T-cell (primary cell): Measurements from ENCODE around the gene PPDPF. TPM values are rescaled to one million over a fixed set of nuclear protein-coding genes. Genes with fewer than 3 reads are reported as not detected.

ENCODE experiments used
- ATAC-seq, 4 experiments: fragments of 200-7000 bp in 3 of 4; fragments of 150-1000 bp in 1 of 4; cut with Tn5 transposase; replicated peaks in 1 of 4; 1 replicate in 3 of 4; 2 replicates in 1 of 4; pipeline ENCODE4 v1.10.0; 2021; ENCODE audit warnings: moderate library complexity in 3 of 4, mild to moderate bottlenecking in 2 of 4, moderate number of reproducible peaks in 1 of 4
- CTCF ChIA-PET, 2 donors: fragments of 300-600 bp; sonication (Branson Sonifier 250); formaldehyde crosslinking; loops; one replicate each; lab custom pipeline; 2022; ENCODE audit warnings: antibody characterized with exemption in 2 of 2; lab: Charles Lee
- POLR2A ChIA-PET, 2 donors: fragments of 300-600 bp; sonication (Branson Sonifier 250); formaldehyde crosslinking; loops; one replicate each; lab custom pipeline; 2022; ENCODE audit warnings: antibody characterized with exemption in 2 of 2; lab: Charles Lee
- DNase-seq, 35 experiments: peaks; one replicate each; pipeline versions ENCODE4 v3.0.0 to v3.0.0-alpha.2; 2013 to 2023
- H3K27ac ChIP-seq: one replicate; pipeline ENCODE4 v1.5.1; 2013; ENCODE audit warnings: low read length
- H3K27me3 ChIP-seq, 2 experiments: replicated peaks in 1 of 2; 1 replicate in 1 of 2; 2 replicates in 1 of 2; pipeline versions ENCODE4 v1.6.1 to v1.7.0; 2013; ENCODE audit warnings: low read length in 1 of 2, mixed read lengths in 1 of 2; ENCODE audit not compliant: control insufficient read depth in 2 of 2, insufficient read depth in 2 of 2; ENCODE audit errors: extremely low read depth in 1 of 2
- H3K36me3 ChIP-seq, 2 donors: 1 replicate in 1 of 2; 2 replicates in 1 of 2; pipeline versions ENCODE4 v1.6.1 to v1.7.0; 2013; ENCODE audit warnings: low read length in 1 of 2; ENCODE audit not compliant: control insufficient read depth in 2 of 2, insufficient read depth in 1 of 2; ENCODE audit errors: extremely low read depth in 1 of 2
- H3K4me1 ChIP-seq, 2 experiments: 1 replicate in 1 of 2; 2 replicates in 1 of 2; pipeline versions ENCODE4 v1.6.1 to v1.7.0; 2013; ENCODE audit warnings: low read length in 2 of 2, mixed read lengths in 1 of 2; ENCODE audit not compliant: insufficient read depth in 2 of 2, control insufficient read depth in 1 of 2; ENCODE audit errors: extremely low read depth in 1 of 2
- H3K4me3 ChIP-seq, 2 donors: 1 replicate in 1 of 2; 2 replicates in 1 of 2; pipeline versions ENCODE4 v1.5.1 to v1.7.0; 2013; ENCODE audit warnings: mild to moderate bottlenecking in 2 of 2, low read length in 1 of 2, moderate library complexity in 1 of 2; ENCODE audit not compliant: control insufficient read depth in 1 of 2; ENCODE audit errors: extremely low read depth in 1 of 2
- H3K9me3 ChIP-seq: 2 replicates; pipeline ENCODE4 v1.7.0; 2013
- H3K27ac Mint-ChIP-seq, 2 donors: one replicate each; pipeline ENCODE4 v1.8.0; 2020 to 2021; ENCODE audit warnings: mild to moderate bottlenecking in 2 of 2, mixed read lengths in 2 of 2
- H3K27me3 Mint-ChIP-seq, 2 donors: one replicate each; pipeline ENCODE4 v1.8.0; 2021 to 2022; ENCODE audit warnings: mixed read lengths in 2 of 2
- H3K36me3 Mint-ChIP-seq: one replicate; pipeline ENCODE4 v1.8.0; 2021; ENCODE audit warnings: mixed read lengths
- H3K4me1 Mint-ChIP-seq, 3 donors: one replicate each; pipeline ENCODE4 v1.8.0; 2020 to 2022; ENCODE audit warnings: mixed read lengths in 3 of 3, mild to moderate bottlenecking in 1 of 3
- H3K4me3 Mint-ChIP-seq, 3 donors: one replicate each; pipeline ENCODE4 v1.8.0; 2020 to 2022; ENCODE audit warnings: mild to moderate bottlenecking in 3 of 3, mixed read lengths in 3 of 3, moderate library complexity in 3 of 3
- H3K9me3 Mint-ChIP-seq, 3 donors: one replicate each; pipeline ENCODE4 v1.8.0; 2020 to 2022; ENCODE audit warnings: mixed read lengths in 3 of 3
- WGBS: methylation state at CpG from one replicate; pipeline ENCODE4 v1.1.5; 2013; ENCODE audit warnings: missing lambda C conversion rate; ENCODE audit not compliant: insufficient coverage; 5-methylcytosine and 5-hydroxymethylcytosine counted together
- total RNA-seq, 35 experiments: library from RNA in 6 of 35; stranded (reverse) in 6 of 35; fragments of 120-200 nt in 1 of 35; gene quantifications; one replicate each; pipeline versions ENCODE4 v1.2.1 to v1.2.4 and lab custom pipeline; 2013 to 2026

PPDPF gene, protein sequence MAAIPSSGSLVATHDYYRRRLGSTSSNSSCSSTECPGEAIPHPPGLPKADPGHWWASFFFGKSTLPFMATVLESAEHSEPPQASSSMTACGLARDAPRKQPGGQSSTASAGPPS
- total RNA-seq (100 to 1,000 TPM; 147 to 320 (median 300) TPM), total RNA-seq (lab: John Stamatoyannopoulos, UW) (5.3 to 54.2 (median 24.8) reads per million in 29 experiments)
- 87.4 TPM for total RNA-seq (2013)

DNA sequence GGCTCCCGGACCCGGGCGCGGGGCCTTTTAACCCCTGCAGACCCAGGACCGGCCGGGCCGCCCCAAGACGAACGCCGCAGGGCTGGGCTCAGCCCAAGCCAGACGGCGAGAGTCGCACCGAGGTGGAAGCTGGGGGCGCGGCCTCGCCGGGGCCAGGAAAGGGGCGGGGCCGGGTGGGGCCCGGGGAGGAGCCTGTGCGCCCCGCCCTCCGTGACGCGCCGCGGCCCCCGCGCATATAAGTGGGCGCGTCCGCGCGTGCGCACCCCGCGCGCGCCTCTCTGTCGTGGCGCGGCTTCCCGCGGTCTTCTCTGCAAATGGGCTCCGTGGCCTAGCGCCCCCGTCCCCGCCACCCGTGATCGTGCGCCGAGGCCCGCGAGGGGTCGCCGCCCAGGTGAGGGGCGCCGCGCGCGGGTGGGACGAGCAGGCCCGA, at the start of gene PPDPF:
Gene PPDPF (plus strand): TSS at position 262 of the 430 bp plus-strand sequence. CDS start 544 bp downstream, outside the sequence.
- H3K27me3 ChIP-seq, result peaks cover 0 to 19% of the 10 kb centered on the region in 2 experiments
- H3K27ac Mint-ChIP-seq, result peak within 1 kb of the TSS; percentile 52 to 71
- no peaks in the 10 kb centered on the region for H3K27me3 Mint-ChIP-seq
- peak within 1 kb of the TSS; percentile 61 for H3K27ac ChIP-seq
- no peaks in the 10 kb centered on the region for H3K9me3 Mint-ChIP-seq
- ChIA-PET CTCF (interaction anchor here in 1 of 2 donors (0.6 to 0.7 kb wide), 3 partner anchors 24 to 551 kb away, joined by 3 to 5 read pairs (median 4); no protein-coding TSS in a partner anchor), POLR2A (interaction anchor here (0.6 kb wide), 4 partner anchors 10 to 559 kb away, joined by 3 to 6 read pairs (median 4); partner anchors contain the start of gene OPRL1 (in 1 of the 2))
- peaks cover 17 to 34% (median 20%) of the 10 kb centered on the region in 3 donors for H3K4me1 Mint-ChIP-seq
- peak within 1 kb of the TSS; percentile 75 to 79 (median 76) for H3K4me3 Mint-ChIP-seq
- peaks cover 7 to 30% of the 10 kb centered on the region in 2 experiments for H3K4me1 ChIP-seq
- DNase-seq (peak; percentile 65 to 94 (median 79)), ATAC-seq (peak; percentile 82 to 90 (median 86))
- peak within 1 kb of the TSS; percentile 69 to 76 for H3K4me3 ChIP-seq
- H3K36me3 Mint-ChIP-seq, result peaks cover 9% of the 10 kb centered on the region
- no peaks in the 10 kb centered on the region for H3K9me3 ChIP-seq
- H3K36me3 ChIP-seq, result peaks cover 8 to 13% of the 10 kb centered on the region in 2 donors
- WGBS, result under 1% methylated on average over 64 of the region's 64 CpGs

DNA sequence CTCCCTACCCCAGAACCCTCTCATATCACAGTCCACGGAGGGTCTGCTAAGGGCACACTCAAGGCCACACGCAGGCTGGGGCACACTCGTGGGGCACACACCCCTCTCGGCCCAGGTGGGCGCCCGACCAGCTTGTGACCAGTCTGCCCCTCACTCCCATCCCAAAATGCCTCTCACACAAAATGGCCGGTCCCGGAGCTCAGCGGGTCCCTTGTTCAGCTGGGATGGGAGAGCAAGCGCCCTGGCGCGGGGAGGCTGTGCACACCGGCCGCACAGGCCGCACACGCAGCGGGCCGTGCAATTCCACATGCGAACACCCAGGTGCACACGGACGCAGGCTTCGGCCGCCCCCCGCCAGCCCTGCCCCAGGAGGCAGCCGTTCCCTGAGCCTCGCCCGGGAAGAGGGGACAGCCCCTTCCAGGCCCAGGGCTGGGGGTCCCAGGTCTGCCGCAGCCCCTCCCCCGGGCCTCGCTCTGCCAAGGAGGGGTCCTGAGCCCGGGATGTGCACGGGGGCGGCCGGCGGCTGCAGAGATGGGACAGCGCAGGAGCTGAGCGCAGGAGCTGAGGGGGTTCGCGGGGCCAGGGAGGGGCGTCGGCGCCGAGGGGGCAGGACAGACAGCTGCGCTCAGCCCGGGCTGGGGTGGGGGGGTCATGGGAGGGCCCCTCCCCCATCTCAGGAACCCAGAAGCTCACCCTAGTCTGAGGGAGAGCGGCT, 49.4 kb upstream of the PPDPF start:
- H3K27me3 ChIP-seq, result peaks cover 3 to 90% of the 10 kb centered on the region in 2 experiments
- peaks cover 0 to 24% of the 10 kb centered on the region in 2 experiments for H3K4me1 ChIP-seq
- no peaks in the 10 kb centered on the region for H3K9me3 Mint-ChIP-seq
- CTCF ChIA-PET, result no interaction called here
- POLR2A ChIA-PET, result no interaction called here
- no peaks in the 10 kb centered on the region for H3K9me3 ChIP-seq
- no peaks in the 10 kb centered on the region for H3K36me3 ChIP-seq
- peaks cover 0 to 10% (median 5%) of the 10 kb centered on the region in 3 donors for H3K4me1 Mint-ChIP-seq
- H3K27ac Mint-ChIP-seq, result no peak overlapping the region
- peaks cover 18 to 55% of the 10 kb centered on the region in 2 donors for H3K27me3 Mint-ChIP-seq
- no peaks in the 10 kb centered on the region for H3K36me3 Mint-ChIP-seq
- DNase-seq (no peak), ATAC-seq (peak in 1 of 4 experiments; percentile 9)
- H3K27ac ChIP-seq, result no peak overlapping the region
- no peak overlapping the region for H3K4me3 ChIP-seq
- peak overlapping the region in 1 of 3 donors; percentile 19 for H3K4me3 Mint-ChIP-seq
- WGBS, result 21% methylated on average over 32 of the region's 46 CpGs

DNA sequence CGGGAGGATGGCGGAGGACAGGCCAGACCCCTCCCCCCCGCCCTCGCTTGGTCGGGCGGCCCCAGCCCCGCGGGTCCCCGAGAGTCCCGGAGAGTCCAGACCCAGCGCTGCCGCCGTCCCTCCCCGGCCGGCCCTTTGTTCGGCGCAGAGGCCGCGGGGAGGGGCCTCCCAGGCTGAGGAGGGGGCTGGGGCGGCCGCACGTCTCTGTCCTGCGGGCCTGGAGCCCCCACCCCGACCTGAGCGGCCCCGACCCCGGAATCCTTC, 48.9 kb upstream of the PPDPF start:
- ATAC-seq, result peak in 1 of 4 experiments; percentile 22
- H3K4me1 ChIP-seq, result peaks cover 0 to 24% of the 10 kb centered on the region in 2 experiments
- Mint-ChIP-seq H3K4me3 (no peak overlapping the region), H3K36me3 (no peaks in the 10 kb centered on the region), H3K27ac (no peak overlapping the region), H3K4me1 (peaks cover 0 to 10% (median 5%) of the 10 kb centered on the region in 3 donors), H3K27me3 (peaks cover 18 to 54% of the 10 kb centered on the region in 2 donors), H3K9me3 (no peaks in the 10 kb centered on the region)
- ChIA-PET POLR2A (no interaction called here), CTCF (no interaction called here)
- H3K27me3 ChIP-seq, result peaks cover 3 to 90% of the 10 kb centered on the region in 2 experiments
- WGBS, result under 1% methylated on average over 18 of the region's 27 CpGs
- H3K4me3 ChIP-seq, result no peak overlapping the region
- no peak for DNase-seq
- H3K36me3 ChIP-seq, result no peaks in the 10 kb centered on the region
- H3K9me3 ChIP-seq, result no peaks in the 10 kb centered on the region
- H3K27ac ChIP-seq, result no peak overlapping the region

DNA sequence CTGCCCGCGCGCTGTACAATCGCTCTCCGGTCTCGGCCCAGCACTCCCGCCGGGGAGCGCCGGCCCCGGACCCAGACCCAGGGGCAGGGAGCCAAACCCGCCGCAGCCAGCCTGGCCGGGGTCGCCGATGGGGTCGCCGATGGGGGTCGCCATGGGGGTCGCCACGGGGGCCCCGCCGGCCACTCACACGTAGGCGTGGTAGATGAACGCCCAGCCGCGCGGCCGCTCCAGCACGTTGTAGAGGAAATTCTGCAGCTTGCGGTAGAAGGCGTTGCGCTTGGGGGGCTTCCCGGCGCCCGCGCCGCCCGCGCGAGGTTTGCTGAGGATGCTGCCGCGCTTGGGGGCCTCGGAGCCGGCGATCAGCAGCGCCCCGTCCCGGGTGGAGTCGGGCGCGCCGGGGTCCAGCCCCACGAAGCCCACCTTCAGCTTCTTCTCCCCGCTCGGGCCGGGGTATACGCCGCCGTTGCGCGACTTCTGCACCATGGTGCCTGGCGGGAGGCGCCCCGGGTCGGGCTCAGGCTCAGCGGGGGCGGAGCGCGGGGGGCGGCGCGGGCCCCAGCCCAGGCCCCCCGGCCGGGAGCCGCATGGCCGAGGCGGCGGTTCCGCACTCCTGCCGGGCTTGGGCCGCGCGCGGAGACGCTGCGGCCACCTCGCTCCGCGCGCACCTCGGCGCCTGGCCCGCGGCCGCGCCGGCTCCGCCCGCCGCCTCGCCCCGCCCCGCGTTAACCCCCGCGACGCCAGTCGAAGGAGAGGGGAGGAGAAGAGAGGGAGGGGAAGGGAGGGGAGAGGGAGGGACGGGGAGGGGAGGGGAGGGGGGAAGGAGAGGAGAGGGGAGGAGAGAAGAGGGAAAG, 48.4 kb upstream of the PPDPF start, which contains the start of gene KCNQ2:
Gene KCNQ2 (minus strand): TSS at position 675 of the 851 bp plus-strand sequence. CDS start 192 bp downstream, at position 483.
- ATAC-seq, result peak in 2 of 4 experiments; percentile 13 to 29
- under 1% methylated on average over 91 of the region's 111 CpGs for WGBS
- Mint-ChIP-seq H3K27ac (no peak within 1 kb of the TSS), H3K4me1 (peaks cover 0 to 10% (median 5%) of the 10 kb centered on the region in 3 donors), H3K4me3 (peak within 1 kb of the TSS in 1 of 3 donors; percentile 35), H3K36me3 (no peaks in the 10 kb centered on the region), H3K9me3 (no peaks in the 10 kb centered on the region), H3K27me3 (peaks cover 22 to 54% of the 10 kb centered on the region in 2 donors)
- POLR2A ChIA-PET, result no interaction called here
- Histone ChIP-seq H3K4me3 (peak within 1 kb of the TSS in 1 of 2 donors; percentile 64), H3K27me3 (peaks cover 3 to 90% of the 10 kb centered on the region in 2 experiments), H3K36me3 (no peaks in the 10 kb centered on the region), H3K9me3 (no peaks in the 10 kb centered on the region), H3K4me1 (peaks cover 0 to 24% of the 10 kb centered on the region in 2 experiments), H3K27ac (no peak within 1 kb of the TSS)
- peak in 1 of 35 experiments; percentile 16 for DNase-seq
- CTCF ChIA-PET, result no interaction called here

DNA sequence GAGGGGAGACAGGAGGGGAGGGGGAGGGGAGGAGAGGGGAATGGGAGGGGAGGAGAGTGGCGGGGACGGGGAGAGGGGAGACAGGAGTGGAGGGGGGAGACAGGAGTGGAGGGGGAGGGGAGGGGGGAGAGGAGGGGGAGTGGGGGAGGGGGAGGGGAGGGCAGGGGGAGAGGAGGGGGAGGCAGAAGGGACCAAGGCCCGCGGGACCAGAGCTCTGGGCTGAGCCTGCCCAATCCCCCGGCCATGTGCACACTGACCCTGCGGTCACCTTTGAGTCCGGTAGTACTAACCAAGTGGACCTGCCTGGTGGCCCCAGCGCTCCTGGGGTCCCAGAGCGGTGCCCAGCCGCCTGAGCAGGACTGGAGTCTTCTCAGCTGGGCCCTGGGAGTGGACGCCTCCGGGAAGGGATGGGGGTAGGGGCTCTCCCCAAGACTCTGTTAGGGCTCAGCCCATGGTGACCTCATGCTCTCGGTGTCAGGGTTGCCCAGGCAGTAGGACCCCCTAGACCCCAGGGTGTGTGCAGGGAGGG, 47.6 kb upstream of the PPDPF start:
- WGBS, result 68% methylated on average over 8 of the region's 13 CpGs
- Histone ChIP-seq H3K4me1 (peaks cover 0 to 24% of the 10 kb centered on the region in 2 experiments), H3K27ac (no peak overlapping the region), H3K27me3 (peaks cover 3 to 91% of the 10 kb centered on the region in 2 experiments), H3K9me3 (no peaks in the 10 kb centered on the region), H3K4me3 (no peak overlapping the region), H3K36me3 (no peaks in the 10 kb centered on the region)
- ChIA-PET CTCF (no interaction called here), POLR2A (no interaction called here)
- no peaks in the 10 kb centered on the region for H3K36me3 Mint-ChIP-seq
- H3K27me3 Mint-ChIP-seq, result peaks cover 22 to 59% of the 10 kb centered on the region in 2 donors
- H3K27ac Mint-ChIP-seq, result no peak overlapping the region
- H3K4me1 Mint-ChIP-seq, result peaks cover 0 to 10% (median 5%) of the 10 kb centered on the region in 3 donors
- no peak for DNase-seq
- peak overlapping the region in 1 of 3 donors; percentile 35 for H3K4me3 Mint-ChIP-seq
- no peaks in the 10 kb centered on the region for H3K9me3 Mint-ChIP-seq
- ATAC-seq, result no peak
